Limb (tissue), 2 donors: Measurements from ENCODE around the gene STAMBP.
"Not testable (repeated sequence)": the region's sequence is repeated elsewhere in the genome, so short reads cannot be mapped to it uniquely, and the experiment has no call there.

Experiments used
- DNase-seq, 2 donors: peaks; one replicate each; pipeline ENCODE4 v3.0.0-alpha.2; 2016; ENCODE audit errors: extremely low spot score in 2 of 2

STAMBP gene

GRCh38 chr2:73886357-73886756 lies 57.6 kb downstream of the STAMBP start:
- no peak for DNase-seq

DNA sequence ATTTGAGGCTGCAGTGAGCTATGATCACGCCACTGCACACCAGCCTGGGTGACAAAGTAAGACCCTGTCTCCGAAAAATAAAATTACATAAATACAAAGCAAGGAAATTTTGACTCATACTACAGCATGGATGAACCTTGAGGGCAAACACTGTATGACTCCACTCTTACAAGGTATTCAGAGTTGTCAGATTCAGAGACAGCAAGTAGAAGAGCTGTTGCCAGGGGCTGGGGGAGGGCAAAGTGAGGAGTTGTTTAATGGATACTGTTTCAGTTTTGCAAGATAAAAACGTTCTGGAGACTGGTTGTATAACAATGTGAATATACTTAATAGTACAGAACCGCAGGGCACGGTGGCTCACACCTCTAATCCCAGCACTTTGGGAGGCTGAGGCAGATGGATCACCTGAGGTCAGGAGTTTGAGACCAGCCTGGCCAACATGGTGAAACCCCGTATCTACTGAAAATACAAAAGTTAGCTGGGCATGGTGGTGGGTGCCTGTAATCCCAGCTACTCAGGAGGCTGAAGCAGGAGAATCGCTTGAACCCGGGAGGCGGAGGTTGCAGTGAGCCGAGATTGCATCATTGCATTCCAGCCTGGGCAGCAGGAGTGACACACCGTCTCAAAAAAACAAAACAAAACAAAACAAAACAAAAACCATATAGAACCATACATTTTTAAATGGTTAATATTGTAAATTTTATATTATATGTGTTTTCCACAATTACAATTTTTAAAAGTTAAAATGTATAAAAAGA lies 59.0 kb downstream of the STAMBP start:
- DNase-seq = not testable (repeated sequence)

DNA sequence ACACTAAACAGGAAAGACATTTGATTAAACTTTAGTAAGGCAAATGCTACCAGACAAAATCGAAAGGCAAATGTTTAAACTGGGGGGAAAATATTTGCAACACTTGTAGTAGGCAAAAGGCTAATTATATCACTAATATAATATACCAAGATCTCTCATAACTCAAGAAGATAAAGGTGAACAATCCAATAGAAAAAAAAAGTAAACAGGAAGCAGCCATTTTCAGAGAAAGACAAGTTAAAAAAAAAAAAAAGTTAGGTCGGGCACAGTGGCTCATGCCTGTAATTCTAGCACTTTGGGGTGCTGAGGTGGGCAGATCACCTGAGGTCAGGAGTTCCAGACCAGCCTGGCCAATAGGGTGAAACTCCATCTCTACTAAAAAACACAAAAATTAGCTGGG lies 59.6 kb downstream of the STAMBP start:
- DNase-seq = no peak

- DNase-seq = no peak
Measured at GRCh38 chr2:73889206-73889605, 60.4 kb downstream of the STAMBP start.

- no peak for DNase-seq
Measured at GRCh38 chr2:73890301-73891092, 61.7 kb downstream of the STAMBP start.

GRCh38 chr2:73891276-73891901 lies 62.6 kb downstream of the STAMBP start:
- DNase-seq = no peak

DNA sequence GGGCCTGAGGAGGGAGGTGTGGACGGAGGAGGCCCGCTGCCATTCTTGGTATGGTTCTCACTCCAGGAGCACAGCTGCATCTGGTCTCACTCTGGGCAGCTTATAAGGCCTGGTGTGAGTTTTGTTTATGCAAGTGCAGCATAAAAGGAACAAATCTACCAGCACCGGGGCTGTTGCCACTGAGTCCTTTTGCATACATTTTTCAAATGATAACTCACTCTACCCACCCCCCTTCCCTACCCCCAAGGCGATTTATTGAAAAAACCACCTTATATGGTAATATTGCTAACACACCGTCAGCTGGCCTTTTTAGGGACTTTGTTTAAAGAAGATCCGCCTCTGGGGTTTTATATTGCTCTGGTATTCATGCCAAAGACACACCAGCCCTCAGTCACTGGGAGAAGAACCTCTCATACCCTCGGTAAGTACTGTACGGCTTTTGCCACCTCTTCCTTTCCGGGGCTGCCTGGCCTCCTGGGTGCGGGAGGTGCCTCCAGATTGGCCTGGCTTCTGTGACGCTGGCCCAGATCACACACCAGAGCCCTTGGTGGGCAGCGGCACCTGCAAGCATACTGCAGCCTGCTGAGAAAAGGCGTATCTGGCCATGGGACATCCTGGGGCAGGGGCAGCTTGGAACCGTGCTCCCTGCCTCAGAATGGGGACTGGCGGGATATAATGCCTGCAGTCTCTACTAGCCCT lies 64.0 kb downstream of the STAMBP start, which contains the start of gene ACTG2:
Gene ACTG2, plus strand, starts transcription at position 378 of the 699 bp plus-strand sequence. CDS start 8,304 bp downstream, outside the sequence.
- no peak for DNase-seq

DNA sequence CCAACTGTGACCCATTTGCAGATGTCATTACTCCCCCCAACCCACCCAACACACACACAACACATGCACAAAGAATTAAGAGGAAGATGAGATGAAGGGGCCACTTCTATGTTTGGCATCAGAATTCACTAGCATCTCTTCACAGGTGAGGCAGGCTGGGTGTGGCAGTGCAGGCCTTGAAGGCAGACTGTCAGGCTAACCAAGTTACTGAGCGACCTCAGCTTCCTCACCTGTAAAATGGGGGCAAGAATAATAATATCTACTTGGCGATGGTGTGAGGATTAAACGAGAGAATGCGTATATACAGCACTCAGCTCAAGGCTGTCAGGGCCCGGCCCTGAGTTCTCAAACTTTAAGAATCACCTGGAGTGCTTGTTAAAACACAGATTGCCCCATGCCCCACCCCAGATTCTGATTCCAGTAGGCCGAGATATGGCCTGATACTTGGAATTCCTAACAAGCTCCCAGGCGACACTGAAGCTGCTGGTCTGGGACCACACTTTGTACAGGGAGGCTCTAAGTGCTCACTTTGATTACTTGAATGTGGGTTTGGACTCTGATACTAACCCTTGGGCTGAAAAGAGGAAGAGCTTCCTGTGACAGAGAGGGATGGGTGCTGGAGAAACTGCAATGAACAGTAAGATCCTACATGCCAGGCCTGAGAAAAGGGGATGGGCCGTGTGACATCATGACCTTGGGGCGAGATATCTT lies 65.2 kb downstream of the STAMBP start:
- no peak for DNase-seq

- no peak for DNase-seq
Measured at GRCh38 chr2:73894475-73894850, 65.7 kb downstream of the STAMBP start.

- no peak for DNase-seq
Measured at GRCh38 chr2:73894877-73895276, 66.1 kb downstream of the STAMBP start.

DNA sequence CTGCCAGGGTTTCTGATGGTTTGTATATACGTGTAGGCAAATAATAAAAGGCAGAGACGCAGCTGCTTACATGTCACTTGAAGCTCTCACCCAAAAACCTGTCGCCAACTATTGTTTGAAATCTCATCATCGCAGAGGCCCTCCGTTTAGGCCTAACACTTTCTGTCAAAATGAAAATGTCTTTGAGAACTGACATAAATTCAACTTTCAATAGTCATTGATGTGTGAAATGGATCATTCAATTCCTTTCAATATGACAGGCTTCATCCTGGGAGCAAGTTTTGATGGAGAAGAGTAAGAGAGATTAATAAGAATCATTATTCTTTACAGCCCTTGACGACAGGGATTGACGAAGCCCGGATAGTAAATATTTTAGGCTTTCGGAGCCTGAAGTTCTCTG lies 66.7 kb downstream of the STAMBP start:
- DNase-seq = no peak

DNA sequence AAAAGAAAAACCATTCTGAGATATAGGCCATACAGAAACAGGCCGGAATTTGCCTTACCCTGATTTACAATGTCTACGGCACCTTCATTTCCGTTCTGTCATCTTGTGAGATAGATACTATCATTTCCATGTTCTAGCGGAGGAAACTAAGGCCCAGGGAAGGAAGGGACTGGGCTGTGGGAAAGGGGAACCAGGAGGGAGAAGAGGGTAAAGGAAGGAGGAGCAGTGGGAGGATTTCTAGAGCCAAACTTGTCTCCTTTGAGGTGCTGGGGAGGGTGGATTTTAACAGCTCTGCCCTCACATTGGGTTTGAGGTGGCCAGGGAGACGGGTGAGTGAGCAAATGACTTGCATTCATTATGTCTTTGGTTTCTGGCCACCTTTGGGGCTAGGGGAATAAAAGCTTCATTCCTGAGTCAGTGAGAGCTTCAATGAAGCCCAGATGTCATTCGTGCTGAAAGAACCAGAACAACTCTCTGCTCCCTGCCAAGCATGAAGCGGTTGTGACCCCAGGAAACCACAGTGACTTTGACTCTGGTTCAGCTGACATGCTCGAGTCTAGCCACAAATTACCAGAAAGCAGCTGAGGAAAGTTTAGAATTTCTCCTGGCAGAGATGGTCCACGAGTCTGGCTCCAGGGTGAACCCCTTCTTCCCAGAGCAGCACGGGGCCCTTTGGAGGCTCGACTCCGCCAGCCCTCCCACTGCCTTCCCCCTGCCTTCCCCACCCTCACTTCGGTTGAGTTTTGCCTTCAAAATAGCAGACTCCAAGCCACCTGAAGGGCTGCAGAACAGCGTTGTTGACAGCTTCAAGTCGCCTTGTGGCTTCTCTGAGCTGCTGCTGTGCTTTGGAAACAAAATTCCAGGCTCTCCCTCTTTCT lies 67.8 kb downstream of the STAMBP start:
- DNase-seq = peak; percentile 22 to 34

- no peak for DNase-seq
Measured at GRCh38 chr2:73897240-73897583, 68.5 kb downstream of the STAMBP start.

DNA sequence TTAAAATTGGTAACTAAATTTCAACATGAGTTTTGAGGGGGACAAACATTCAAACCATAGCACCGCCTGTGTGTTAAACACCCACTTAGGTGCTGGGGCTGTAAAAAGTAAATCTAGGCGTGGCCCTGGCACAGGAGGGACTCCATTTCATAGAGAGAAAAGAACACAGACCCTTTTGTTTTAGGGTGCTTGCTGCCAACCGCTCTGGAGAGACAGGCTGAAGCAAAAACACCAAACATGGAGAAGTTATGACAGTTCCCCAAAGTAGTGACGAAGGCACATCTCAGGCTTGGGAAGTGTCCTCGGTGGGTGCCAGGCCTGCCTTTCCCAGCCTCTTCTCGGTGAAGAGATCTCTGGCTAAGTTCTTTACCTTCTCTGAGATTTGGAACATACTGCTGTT lies 69.2 kb downstream of the STAMBP start:
- DNase-seq = no peak

DNA sequence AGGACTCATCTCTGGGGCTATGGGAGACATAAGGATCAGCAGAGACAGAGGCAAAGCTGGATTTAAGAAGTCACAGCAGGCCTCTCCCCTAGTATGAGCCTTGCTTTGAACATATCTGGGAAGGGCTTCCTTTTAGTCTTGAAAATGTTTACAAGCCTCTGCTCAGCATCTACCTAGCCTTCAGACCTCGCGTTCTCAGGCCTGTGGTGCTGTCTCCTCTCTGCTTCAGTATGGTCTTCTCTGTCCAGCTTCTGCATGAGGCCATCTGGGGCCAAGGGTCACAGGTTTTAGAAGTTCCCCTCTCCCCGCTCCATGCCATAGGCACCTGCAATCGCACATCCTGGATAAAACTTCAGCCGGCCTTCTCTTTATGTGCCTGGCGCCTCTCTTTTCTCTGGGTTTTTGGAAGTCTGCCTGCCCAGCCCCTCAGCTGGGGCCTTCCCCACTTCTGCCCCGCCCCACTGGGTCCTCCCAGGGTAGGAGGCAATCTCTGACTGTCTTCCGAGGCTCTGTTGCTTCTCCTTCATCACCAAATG lies 71.1 kb downstream of the STAMBP start:
- DNase-seq = no peak

GRCh38 chr2:73901143-73901542 lies 72.4 kb downstream of the STAMBP start:
- DNase-seq = no peak

- DNase-seq = no peak
Measured at GRCh38 chr2:73902284-73902683, 73.5 kb downstream of the STAMBP start.

DNA sequence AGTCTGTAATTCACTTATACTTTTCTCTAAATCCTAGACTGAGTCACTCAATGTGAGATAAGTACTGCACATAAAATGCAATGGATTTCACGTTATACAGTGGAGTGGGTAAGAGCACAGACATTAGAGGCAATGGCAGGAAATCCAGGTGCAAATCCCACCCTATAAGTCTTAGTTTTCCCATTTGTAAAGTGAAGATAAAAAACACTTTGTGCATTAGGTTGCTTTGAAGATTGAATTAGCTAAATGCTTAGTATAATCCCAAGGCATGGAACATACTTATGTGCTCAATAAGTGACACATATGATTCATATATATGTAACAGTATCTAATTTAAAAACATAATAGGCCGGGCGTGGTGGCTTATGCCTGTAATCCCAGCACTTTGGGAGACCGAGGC lies 74.6 kb downstream of the STAMBP start:
- DNase-seq = no peak

- DNase-seq = not testable (repeated sequence)
Measured at GRCh38 chr2:73903949-73904613, 75.3 kb downstream of the STAMBP start.
